Endodermal cell (in vitro differentiated cells): ENCODE measurements around the gene CEP70. TPM values are rescaled to one million over a fixed set of nuclear protein-coding genes. Genes with fewer than 3 reads are reported as not detected.

Experiments
- DNase-seq: peaks from one replicate; pipeline ENCODE4 v3.0.0-alpha.2; 2017
- H3K27ac ChIP-seq: 2 replicates; pipeline ENCODE4 v1.5.1; 2013; ENCODE audit warnings: mild to moderate bottlenecking, low read depth, low read length, moderate library complexity
- H3K27me3 ChIP-seq: 2 replicates; pipeline ENCODE4 v1.6.1; 2013; ENCODE audit warnings: mild to moderate bottlenecking, low read length, moderate library complexity; ENCODE audit not compliant: insufficient read depth, control insufficient read depth, poor library complexity, severe bottlenecking
- H3K36me3 ChIP-seq: 2 replicates; pipeline ENCODE4 v1.7.0; 2013; ENCODE audit warnings: mild to moderate bottlenecking, low read length, moderate library complexity; ENCODE audit not compliant: control insufficient read depth, insufficient read depth
- H3K4me1 ChIP-seq: one replicate; pipeline ENCODE4 v1.7.0; 2013; ENCODE audit warnings: low read length; ENCODE audit not compliant: control insufficient read depth, insufficient read depth
- H3K4me3 ChIP-seq: 2 replicates; pipeline ENCODE4 v1.5.1; 2013; ENCODE audit warnings: mild to moderate bottlenecking, low read length, moderate library complexity
- H3K9ac ChIP-seq: 2 replicates; pipeline ENCODE4 v1.6.1; 2013; ENCODE audit warnings: mild to moderate bottlenecking, low read length, moderate library complexity; ENCODE audit not compliant: poor library complexity, severe bottlenecking; ENCODE audit errors: extremely low read depth
- H3K9me3 ChIP-seq: 2 replicates; pipeline ENCODE4 v1.6.1; 2013; ENCODE audit warnings: mild to moderate bottlenecking, low read length, moderate library complexity; ENCODE audit not compliant: control insufficient read depth
- H3K27ac Mint-ChIP-seq: 2 replicates; pipeline ENCODE4 v1.8.0; 2020; ENCODE audit warnings: mixed read lengths
- H3K27me3 Mint-ChIP-seq: 2 replicates; pipeline ENCODE4 v1.8.0; 2021; ENCODE audit warnings: mild to moderate bottlenecking, mixed read lengths; ENCODE audit not compliant: insufficient read depth
- H3K36me3 Mint-ChIP-seq: 2 replicates; pipeline ENCODE4 v1.8.0; 2020; ENCODE audit warnings: low read depth, mixed read lengths
- H3K4me1 Mint-ChIP-seq: 2 replicates; pipeline ENCODE4 v1.8.0; 2020; ENCODE audit warnings: mixed read lengths
- H3K4me3 Mint-ChIP-seq: 2 replicates; pipeline ENCODE4 v1.8.0; 2020; ENCODE audit warnings: mild to moderate bottlenecking, moderate library complexity, mixed read lengths
- H3K9me3 Mint-ChIP-seq: 2 replicates; pipeline ENCODE4 v1.8.0; 2020; ENCODE audit warnings: mild to moderate bottlenecking, mixed read lengths
- WGBS, 2 experiments: methylation state at CpG; one replicate each; pipeline versions ENCODE4 v1.1.5 to v1.1.7; 2013; ENCODE audit warnings: missing lambda C conversion rate in 2 of 2, mixed read lengths in 1 of 2; ENCODE audit not compliant: insufficient coverage in 1 of 2, insufficient read length in 1 of 2; 5-methylcytosine and 5-hydroxymethylcytosine counted together
- total RNA-seq, 2 donors: library from RNA; stranded (reverse); fragmentation: NEBNext Ultra II Directional in 1 of 2; extraction: Animal tissue kit (Norgen Biotek cat#: 25700) in 1 of 2; gene quantifications; 2 replicates in 1 of 2; 3 replicates in 1 of 2; pipeline ENCODE4 v1.2.1, GENCODE V29; 2021
- TF ChIP-seq, protein P1 (sequence below): fragments of 200-600 bp; sonication (generic); conservative IDR thresholded peaks from 2 replicates; pipeline ENCODE4 v1.5.0; 2021; ENCODE audit warnings: antibody characterized with exemption, mild to moderate bottlenecking

The CEP70 gene
- total RNA-seq, 2 donors from 2014 or later = 113 to 131 TPM

- DNase-seq = no peak
- no peaks in the 10 kb centered on the region for H3K27me3 Mint-ChIP-seq
- H3K27ac Mint-ChIP-seq = no peak overlapping the region
- Histone ChIP-seq H3K27me3 (no peaks in the 10 kb centered on the region), H3K36me3 (peaks cover 72% of the 10 kb centered on the region), H3K9ac (no peak overlapping the region), H3K4me1 (no peaks in the 10 kb centered on the region), H3K4me3 (no peak overlapping the region), H3K27ac (no peak overlapping the region), H3K9me3 (no peaks in the 10 kb centered on the region)
- no peak overlapping the region for H3K4me3 Mint-ChIP-seq
- TF ChIP-seq, protein P1, sequence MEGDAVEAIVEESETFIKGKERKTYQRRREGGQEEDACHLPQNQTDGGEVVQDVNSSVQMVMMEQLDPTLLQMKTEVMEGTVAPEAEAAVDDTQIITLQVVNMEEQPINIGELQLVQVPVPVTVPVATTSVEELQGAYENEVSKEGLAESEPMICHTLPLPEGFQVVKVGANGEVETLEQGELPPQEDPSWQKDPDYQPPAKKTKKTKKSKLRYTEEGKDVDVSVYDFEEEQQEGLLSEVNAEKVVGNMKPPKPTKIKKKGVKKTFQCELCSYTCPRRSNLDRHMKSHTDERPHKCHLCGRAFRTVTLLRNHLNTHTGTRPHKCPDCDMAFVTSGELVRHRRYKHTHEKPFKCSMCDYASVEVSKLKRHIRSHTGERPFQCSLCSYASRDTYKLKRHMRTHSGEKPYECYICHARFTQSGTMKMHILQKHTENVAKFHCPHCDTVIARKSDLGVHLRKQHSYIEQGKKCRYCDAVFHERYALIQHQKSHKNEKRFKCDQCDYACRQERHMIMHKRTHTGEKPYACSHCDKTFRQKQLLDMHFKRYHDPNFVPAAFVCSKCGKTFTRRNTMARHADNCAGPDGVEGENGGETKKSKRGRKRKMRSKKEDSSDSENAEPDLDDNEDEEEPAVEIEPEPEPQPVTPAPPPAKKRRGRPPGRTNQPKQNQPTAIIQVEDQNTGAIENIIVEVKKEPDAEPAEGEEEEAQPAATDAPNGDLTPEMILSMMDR = no peak
- no peaks in the 10 kb centered on the region for H3K9me3 Mint-ChIP-seq
- no peaks in the 10 kb centered on the region for H3K4me1 Mint-ChIP-seq
- H3K36me3 Mint-ChIP-seq = peaks cover 58% of the 10 kb centered on the region
Measured at GRCh38 chr3:138498991-138499390, 95.1 kb downstream of the CEP70 start.

- H3K27me3 Mint-ChIP-seq = no peaks in the 10 kb centered on the region
- 77 to 80% methylated on average over 1 of the region's 1 CpG for WGBS, 2 experiments
- TF ChIP-seq, protein P1 = no peak
Measured at GRCh38 chr3:138497851-138498250, 96.2 kb downstream of the CEP70 start.

DNA sequence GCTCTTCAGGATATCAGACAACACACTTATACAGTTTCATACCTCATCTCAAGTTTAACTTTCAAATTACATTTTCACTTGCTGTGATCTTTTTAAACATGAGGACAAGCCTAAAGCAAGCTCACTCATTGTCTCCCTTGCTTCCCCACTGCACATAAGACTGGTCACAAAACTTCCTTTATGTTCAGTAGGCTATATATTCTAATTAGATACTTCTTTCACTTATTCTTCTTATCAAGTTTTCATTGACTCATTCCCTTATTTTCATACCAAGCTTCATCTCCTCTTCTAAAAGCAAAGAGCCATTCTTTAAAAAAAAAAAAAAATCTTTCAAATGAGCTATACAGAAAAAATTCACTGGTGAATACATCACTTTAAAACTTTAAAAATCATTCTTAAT lies 97.0 kb downstream of the CEP70 start:
- peaks cover 79% of the 10 kb centered on the region for H3K36me3 ChIP-seq
- no peak for DNase-seq
- no peaks in the 10 kb centered on the region for H3K27me3 ChIP-seq
- no peaks in the 10 kb centered on the region for H3K4me1 Mint-ChIP-seq
- no peak overlapping the region for H3K27ac Mint-ChIP-seq
- TF ChIP-seq, protein P1 = no peak
- no peaks in the 10 kb centered on the region for H3K27me3 Mint-ChIP-seq
- no peak overlapping the region for H3K9ac ChIP-seq
- no peak overlapping the region for H3K4me3 ChIP-seq
- peaks cover 71% of the 10 kb centered on the region for H3K36me3 Mint-ChIP-seq
- peaks cover 3% of the 10 kb centered on the region for H3K9me3 Mint-ChIP-seq
- peaks cover 6% of the 10 kb centered on the region for H3K9me3 ChIP-seq
- H3K4me3 Mint-ChIP-seq = no peak overlapping the region
- no peaks in the 10 kb centered on the region for H3K4me1 ChIP-seq
- H3K27ac ChIP-seq = no peak overlapping the region

More at GRCh38 chr3:138497851-138498250, 96.2 kb downstream of the CEP70 start:
- Histone ChIP-seq H3K4me1 (no peaks in the 10 kb centered on the region), H3K9me3 (no peaks in the 10 kb centered on the region), H3K27ac (no peak overlapping the region), H3K27me3 (no peaks in the 10 kb centered on the region), H3K4me3 (no peak overlapping the region), H3K36me3 (peaks cover 77% of the 10 kb centered on the region), H3K9ac (no peak overlapping the region)
- no peak overlapping the region for H3K4me3 Mint-ChIP-seq
- no peaks in the 10 kb centered on the region for H3K9me3 Mint-ChIP-seq
- peaks cover 64% of the 10 kb centered on the region for H3K36me3 Mint-ChIP-seq
- DNase-seq = no peak
- H3K4me1 Mint-ChIP-seq = no peaks in the 10 kb centered on the region
- no peak overlapping the region for H3K27ac Mint-ChIP-seq
